Stimulated activated CD8-positive, alpha-beta memory T cell treated with anti-CD3 and anti-CD28 coated beads, Interleukin-4, amount 100 ng/mL, for 24 hours (primary cell): ENCODE measurements around the gene PPP2R3A.

Source experiments
- DNase-seq: peaks from one replicate; pipeline ENCODE4 v3.0.0-alpha.2; 2020; ENCODE audit warnings: low read depth

Gene PPP2R3A

GRCh38 chr3:135967867-135968266 is 2.3 kb downstream of the PPP2R3A start:
- no peak for DNase-seq

GRCh38 chr3:135970506-135971116 is 5.1 kb downstream of the PPP2R3A start:
- DNase-seq = no peak

DNA sequence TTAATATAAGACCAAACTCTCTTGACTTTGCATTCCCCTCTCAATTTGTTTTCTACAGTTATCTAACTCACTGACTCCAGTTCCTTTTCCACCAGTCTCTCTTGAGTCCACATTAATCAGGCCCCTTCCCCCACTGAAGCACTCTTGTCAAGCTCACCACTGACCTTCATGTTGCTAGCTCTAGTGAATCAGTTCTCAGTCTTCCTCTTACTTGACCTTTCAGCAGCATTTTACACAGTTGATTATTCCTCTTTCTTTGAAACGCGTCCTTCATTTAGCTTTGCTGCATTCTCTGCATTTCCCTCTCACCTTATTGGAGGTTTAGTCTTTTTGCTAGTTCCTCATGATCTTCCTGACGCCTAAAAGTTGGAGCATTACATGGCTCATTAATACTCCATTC is 8.3 kb downstream of the PPP2R3A start:
- DNase-seq = no peak

DNA sequence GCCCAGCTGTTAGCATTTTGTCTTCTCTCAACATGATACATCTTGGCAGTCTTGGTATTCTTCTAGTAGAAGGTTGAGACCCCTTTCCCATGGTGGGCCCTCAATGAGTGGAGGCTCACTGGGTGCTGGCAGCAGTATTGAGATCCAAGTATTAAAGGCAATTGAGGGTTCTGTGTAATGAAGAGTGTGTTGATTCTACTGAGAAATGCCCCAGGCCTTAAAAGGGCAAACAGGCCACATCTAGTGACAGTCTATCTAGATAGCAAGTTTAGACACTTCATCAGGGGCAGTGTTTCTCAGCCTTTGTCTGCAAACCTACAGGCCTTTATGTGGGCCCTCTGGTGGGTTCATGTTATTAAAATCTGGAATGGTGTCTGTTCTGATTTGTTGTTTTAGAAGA is 9.5 kb downstream of the PPP2R3A start:
- DNase-seq = no peak

DNA sequence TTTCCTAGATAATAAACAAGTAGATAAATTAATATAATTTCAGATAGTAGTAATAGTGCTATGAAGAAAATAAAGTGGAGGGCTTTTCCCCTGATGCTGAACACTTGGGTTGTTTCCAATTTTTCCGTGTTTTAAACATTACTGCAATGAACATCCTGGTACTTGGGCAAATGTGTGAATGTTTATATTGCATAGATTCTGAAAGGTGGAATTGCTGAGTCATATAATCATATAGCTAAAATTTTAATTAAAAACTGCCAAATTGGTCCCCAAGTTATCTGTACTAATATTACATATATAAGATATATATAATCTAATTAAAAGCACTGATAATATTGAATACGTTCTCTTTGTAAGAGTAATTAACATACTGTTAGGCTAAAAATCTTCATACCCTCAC is 10.0 kb downstream of the PPP2R3A start:
- DNase-seq = no peak

DNA sequence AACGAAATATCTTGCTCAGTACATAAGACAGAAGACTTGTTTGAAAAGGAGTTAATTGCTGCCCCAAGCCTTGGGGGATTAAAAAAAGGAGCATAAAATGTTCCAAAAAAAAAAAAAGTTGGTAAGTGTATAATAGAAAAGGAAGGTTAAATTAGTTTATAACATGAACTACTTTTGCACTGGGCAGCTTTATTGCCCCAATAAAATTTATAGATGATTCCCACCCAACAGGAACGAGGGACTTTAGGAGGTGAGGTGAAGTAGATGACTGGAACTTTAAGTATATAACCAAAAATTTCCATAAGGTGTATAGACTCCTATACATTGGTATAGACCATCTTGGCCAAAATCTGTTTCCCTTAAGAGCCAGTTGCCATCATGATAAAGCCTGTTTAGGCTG is 14.8 kb downstream of the PPP2R3A start:
- DNase-seq = no peak

- DNase-seq = no peak
These were observed 16.3 kb downstream of the PPP2R3A start for GRCh38 chr3:135981701-135982403.

- no peak for DNase-seq
These were observed 16.9 kb downstream of the PPP2R3A start for GRCh38 chr3:135982404-135982761.

DNA sequence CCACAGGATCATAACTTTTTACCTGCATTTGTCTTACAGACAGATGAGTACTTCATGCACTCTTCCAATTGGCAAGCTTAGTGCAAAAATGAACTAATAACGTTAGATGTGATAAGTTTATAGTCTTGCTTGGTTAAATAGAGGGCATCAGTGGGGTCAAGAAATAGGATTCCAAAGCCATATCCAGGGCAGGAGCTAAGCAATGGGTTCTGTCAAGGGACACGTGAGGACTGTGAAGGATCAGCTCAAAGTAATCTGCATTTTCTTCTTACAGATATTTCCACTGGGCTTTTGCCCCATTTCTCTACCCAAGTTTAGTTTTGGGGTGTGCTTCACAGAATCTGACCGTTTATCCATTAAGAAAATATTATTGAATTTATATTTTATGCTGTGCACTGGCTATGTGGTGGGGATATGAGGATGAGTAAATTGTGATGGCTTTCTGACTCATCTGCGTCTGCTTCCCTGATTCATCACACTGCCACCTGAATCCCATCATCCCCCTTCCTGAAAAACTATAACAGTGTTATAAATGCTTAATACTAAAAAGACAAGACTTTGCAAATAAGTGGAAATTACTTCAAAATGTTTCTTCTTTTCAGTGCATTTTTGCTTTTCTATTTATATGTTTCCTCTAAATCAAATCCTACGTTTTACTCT is 17.5 kb downstream of the PPP2R3A start:
- DNase-seq = no peak

- no peak for DNase-seq
These were observed 22.1 kb downstream of the PPP2R3A start for GRCh38 chr3:135987661-135988060.

DNA sequence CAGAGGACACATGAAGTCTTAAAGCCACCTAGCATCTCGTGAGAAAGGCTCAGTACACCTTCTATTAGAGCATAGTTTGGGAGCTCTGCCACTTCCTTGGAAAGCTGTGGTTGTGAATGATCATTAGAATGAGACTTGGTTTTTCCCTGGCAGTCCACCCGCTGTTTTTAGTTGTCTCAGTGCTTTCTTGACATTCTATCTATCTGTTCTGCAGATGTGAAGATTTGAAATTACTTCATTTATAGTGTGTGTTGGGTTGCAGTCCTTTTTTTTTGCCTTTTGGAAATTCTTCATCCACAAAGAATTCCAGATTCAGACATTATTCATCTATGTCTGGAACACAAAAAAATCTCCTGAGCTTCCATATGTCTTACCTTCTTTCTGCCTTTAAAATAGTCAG is 23.7 kb downstream of the PPP2R3A start:
- DNase-seq = no peak

DNA sequence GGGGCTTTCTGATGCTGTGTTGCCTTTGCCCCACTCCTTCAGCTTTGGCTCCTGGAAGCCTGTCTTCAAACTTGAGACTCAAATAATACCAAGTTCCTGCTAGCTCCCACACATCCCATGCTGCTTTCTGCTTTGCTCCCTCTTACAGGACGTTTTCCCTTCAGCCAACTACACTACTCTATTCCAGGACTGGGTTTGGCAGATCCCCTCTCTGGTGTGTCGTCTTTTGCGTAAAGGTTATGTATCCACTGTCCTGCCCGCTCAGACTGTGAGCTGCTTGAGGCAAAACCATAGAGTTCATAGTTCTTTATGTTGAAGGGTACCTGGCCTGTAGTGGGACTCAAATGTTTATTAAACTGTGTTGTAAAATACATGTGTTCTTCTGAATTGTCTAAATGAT is 25.4 kb downstream of the PPP2R3A start:
- DNase-seq = no peak

GRCh38 chr3:135991621-135992020 is 26.1 kb downstream of the PPP2R3A start:
- DNase-seq = no peak

DNA sequence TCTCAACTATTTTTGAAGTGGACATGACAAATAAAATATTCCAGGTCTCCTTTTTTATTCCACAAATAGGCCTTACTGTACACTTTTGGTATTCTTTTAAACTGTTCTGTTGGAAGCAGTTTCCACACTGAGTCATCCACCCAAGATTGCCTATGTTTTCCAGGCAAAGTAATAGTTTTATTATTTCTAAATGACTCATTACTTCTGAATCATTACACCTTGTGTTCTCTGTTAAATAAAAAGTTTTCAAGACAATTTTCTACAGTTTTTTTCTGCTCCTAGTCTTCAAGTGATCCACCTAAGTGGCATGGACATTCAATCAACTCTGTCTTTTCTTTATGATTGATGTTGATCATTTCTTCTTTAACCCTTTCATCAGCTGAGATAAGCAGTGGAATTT is 26.5 kb downstream of the PPP2R3A start:
- DNase-seq = no peak

- no peak for DNase-seq
These were observed 29.3 kb downstream of the PPP2R3A start for GRCh38 chr3:135994708-135995337.

DNA sequence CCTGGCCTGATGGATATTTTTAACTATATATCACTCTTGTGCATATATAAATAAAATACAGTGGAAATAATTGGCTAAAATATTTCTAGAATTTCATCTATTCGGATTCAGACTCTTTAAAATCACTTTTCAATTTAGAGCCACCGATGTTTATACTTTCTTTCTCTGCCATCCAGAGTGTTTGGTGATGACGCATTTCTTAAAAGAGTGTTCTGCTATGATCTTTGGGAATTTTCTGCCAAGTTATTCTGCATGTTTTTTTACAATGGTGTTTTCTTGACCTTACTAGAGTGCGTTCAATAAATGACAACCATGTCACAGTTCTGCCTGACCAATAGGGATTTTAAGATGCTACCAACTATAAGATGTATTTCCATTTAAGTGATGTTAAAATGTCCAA is 30.2 kb downstream of the PPP2R3A start:
- no peak for DNase-seq

- no peak for DNase-seq
These were observed 32.2 kb downstream of the PPP2R3A start for GRCh38 chr3:135997554-135998320.

DNA sequence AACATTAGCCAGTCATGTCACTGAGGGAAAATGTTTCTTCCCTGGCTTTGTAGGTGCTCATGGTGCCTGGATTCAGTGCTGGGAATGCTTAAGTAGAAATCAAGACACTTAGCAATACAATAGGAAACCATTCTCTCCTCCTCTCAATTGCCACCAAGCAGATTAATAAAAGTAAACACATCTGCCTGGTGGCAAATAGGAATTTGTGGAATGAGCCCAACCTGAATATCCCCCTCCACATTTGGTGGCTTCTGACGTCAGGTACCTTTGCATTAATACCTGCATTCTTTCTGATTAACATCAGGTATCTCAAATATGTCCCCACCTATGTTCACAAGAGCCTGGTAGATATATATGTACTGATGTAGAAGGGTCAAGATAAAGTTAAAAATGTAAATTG is 42.7 kb downstream of the PPP2R3A start:
- DNase-seq = no peak

GRCh38 chr3:136008732-136009470 is 43.4 kb downstream of the PPP2R3A start:
- DNase-seq = no peak

DNA sequence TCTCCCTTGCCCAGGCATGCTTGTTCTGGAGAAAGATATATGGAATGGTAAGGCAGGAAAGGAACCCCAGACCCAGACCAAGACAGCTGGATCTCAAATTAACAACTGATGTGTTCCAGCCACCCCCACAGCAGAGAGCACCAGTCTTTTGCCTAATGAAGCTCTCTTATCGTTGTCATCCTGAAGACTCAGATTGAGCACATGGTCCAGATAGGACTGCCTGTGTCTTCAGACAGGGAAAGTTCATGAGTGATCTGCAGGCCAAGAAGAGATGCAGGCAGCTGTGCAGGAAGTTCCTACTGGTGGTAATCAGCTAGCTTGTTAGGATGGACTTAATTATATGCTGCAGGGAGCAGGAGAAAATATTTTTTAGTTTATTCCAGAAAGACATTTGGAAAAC is 53.3 kb downstream of the PPP2R3A start:
- DNase-seq = no peak

GRCh38 chr3:136021803-136022202 is 56.3 kb downstream of the PPP2R3A start:
- DNase-seq = no peak
